Erythroblast (primary cell): Measurements from ENCODE around the gene TRAF4.
"Not testable (repeated sequence)": the region's sequence is repeated elsewhere in the genome, so short reads cannot be mapped to it uniquely, and the experiment has no call there.

Source experiments
- GATA1 ChIP-seq: IDR thresholded peaks from 2 replicates; pipeline ENCODE4 v1.6.1; 2011; ENCODE audit warnings: low read depth, mild to moderate bottlenecking, control low read depth, low read length, moderate library complexity
- POLR2A ChIP-seq: IDR thresholded peaks from 2 replicates; pipeline ENCODE4 v1.6.1; 2011; ENCODE audit warnings: mild to moderate bottlenecking, low read length

DNA sequence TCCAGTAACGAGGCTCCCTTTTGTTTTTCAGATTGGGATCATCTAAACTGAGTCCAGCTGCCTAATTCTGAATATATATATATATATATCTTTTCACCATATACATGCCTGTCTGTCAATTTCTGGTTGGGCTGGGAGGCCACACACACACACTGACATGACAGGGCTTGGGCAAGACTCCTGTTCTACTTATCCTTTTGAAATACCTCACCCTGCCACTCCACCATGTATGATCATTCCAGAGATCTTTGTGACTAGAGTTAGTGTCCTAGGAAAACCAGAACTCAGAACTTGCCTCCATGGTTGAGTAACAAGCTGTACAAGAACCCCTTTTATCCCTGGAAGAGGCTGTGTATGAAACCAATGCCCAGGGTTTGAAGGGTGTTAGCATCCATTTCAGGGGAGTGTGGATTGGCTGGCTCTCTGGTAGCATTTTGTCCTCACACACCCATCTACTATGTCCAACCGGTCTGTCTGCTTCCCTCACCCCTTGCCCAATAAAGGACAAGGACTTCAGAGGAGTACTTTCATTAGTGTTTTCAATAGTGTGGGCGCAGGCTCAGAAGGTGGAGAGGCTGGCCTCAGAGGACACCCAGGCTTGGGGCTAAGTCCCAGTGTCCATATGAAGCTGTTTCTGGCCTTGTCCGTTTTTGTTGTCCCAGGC, 19.8 kb upstream of the TRAF4 start:
- not testable (repeated sequence) for TF ChIP-seq POLR2A, GATA1
